GM12878 (cell line): Measurements from ENCODE around the gene STARD13. TPM values are rescaled to one million over a fixed set of nuclear protein-coding genes. Genes with fewer than 3 reads are reported as not detected.

ENCODE experiments used
- ATAC-seq: fragments of 200-7000 bp; cut with Tn5 transposase; 3 replicates; pipeline ENCODE4 v1.9.1; 2020; ENCODE audit warnings: mild to moderate bottlenecking, moderate library complexity
- BruUV-seq: library from RNA; stranded (reverse); fragments of 400-500 nt; replicated peaks from 2 replicates; lab custom pipeline; 2021; lab: Mats Ljungman, UMichigan
- CTCF ChIA-PET: fragments of 300-600 bp; sonication (Branson Sonifier 250); formaldehyde crosslinking; extraction: SDS; loops from one replicate; lab custom pipeline; 2021; ENCODE audit warnings: inconsistent platforms; lab: Yijun Ruan, JAX
- POLR2A ChIA-PET: fragments of 350-600 bp; formaldehyde crosslinking; extraction: SDS; loops from one replicate; lab custom pipeline; 2021; ENCODE audit warnings: inconsistent platforms; lab: Charles Lee
- RAD21 ChIA-PET: fragments of 300-600 bp; sonication (Branson Sonifier 250); formaldehyde crosslinking; loops from one replicate; lab custom pipeline; 2023; ENCODE audit warnings: antibody characterized with exemption; ENCODE audit not compliant: unreplicated experiment; lab: Charles Lee
- SMC1A ChIA-PET: fragments of 300-600 bp; sonication (Branson Sonifier 250); formaldehyde crosslinking; loops from one replicate; lab custom pipeline; 2023; ENCODE audit not compliant: unreplicated experiment, uncharacterized antibody; lab: Charles Lee
- DNase-seq: peaks from one replicate; pipeline ENCODE4 v3.0.0-alpha.2; 2011; ENCODE audit warnings: low read depth, low spot score
- FAIRE-seq: peaks from 3 replicates; lab custom pipeline; 2011; peaks lifted over from hg19 to GRCh38; lab: Jason Lieb, UNC
- H2AFZ ChIP-seq: 2 replicates; pipeline ENCODE4 v1.6.0; 2011; ENCODE audit warnings: low read depth, low read length, control low read depth; ENCODE audit not compliant: control insufficient read depth
- H3K27ac ChIP-seq: 2 replicates; pipeline ENCODE4 v1.5.1; 2011; ENCODE audit warnings: control low read depth; ENCODE audit not compliant: control insufficient read depth, insufficient read depth
- H3K27me3 ChIP-seq, 2 experiments: replicated peaks in 1 of 2; 2 replicates each; pipeline versions ENCODE4 v1.6.0 to v1.6.1; 2011; ENCODE audit warnings: low read length in 1 of 2; ENCODE audit not compliant: control insufficient read depth in 2 of 2, insufficient read depth in 2 of 2
- H3K36me3 ChIP-seq, 2 experiments: 2 replicates each; pipeline ENCODE4 v1.5.1; 2011; ENCODE audit warnings: low read length in 1 of 2; ENCODE audit not compliant: control insufficient read depth in 2 of 2, insufficient read depth in 2 of 2
- H3K4me1 ChIP-seq: 2 replicates; pipeline ENCODE4 v1.6.1; 2011; ENCODE audit warnings: mild to moderate bottlenecking, low read length, moderate library complexity, mixed read lengths; ENCODE audit not compliant: control insufficient read depth, insufficient read depth
- H3K4me2 ChIP-seq: 2 replicates; pipeline ENCODE4 v1.6.0; 2011; ENCODE audit warnings: control low read depth; ENCODE audit not compliant: control insufficient read depth, insufficient read depth
- H3K4me3 ChIP-seq: fragments of 200-600 bp; sonication (generic); 2 replicates; pipeline ENCODE4 v1.5.1; 2016
- H3K79me2 ChIP-seq: 2 replicates; pipeline ENCODE4 v1.6.0; 2011; ENCODE audit warnings: low read length; ENCODE audit not compliant: control insufficient read depth, insufficient read depth
- H3K9ac ChIP-seq: 2 replicates; pipeline ENCODE4 v1.8.0; 2011; ENCODE audit warnings: low read length, control low read depth, mixed read lengths; ENCODE audit not compliant: control insufficient read depth, insufficient read depth
- H3K9me3 ChIP-seq: replicated peaks from 3 replicates; pipeline ENCODE4 v1.5.1; 2011; ENCODE audit warnings: mild to moderate bottlenecking, low read length; ENCODE audit not compliant: control insufficient read depth, insufficient read depth
- H4K20me1 ChIP-seq: 2 replicates; pipeline ENCODE4 v1.6.0; 2011; ENCODE audit not compliant: control insufficient read depth, insufficient read depth
- ATF7 ChIP-seq: fragments of 450-650 bp; IDR thresholded peaks from 2 replicates; pipeline ENCODE4 v1.6.1; 2016; ENCODE audit warnings: low read depth, mild to moderate bottlenecking
- CHD2 ChIP-seq: IDR thresholded peaks from 2 replicates; pipeline ENCODE4 v1.6.1; 2011; ENCODE audit warnings: low read depth, low read length, improper control_type of control experiment, borderline replicate concordance
- CHD4 ChIP-seq: fragments of 200-600 bp; sonication (generic); IDR thresholded peaks from 2 replicates; pipeline ENCODE4 v1.6.1; 2016; ENCODE audit warnings: mild to moderate bottlenecking
- E2F8 ChIP-seq: fragments of 450-650 bp; IDR thresholded peaks from 2 replicates; pipeline ENCODE4 v1.6.1; 2018; ENCODE audit warnings: mild to moderate bottlenecking, low read depth, moderate library complexity; ENCODE audit not compliant: partially characterized antibody
- ELK1 ChIP-seq: IDR thresholded peaks from 2 replicates; pipeline ENCODE4 v1.6.1; 2012; ENCODE audit warnings: low read depth, low read length, improper control_type of control experiment
- FOS ChIP-seq: IDR thresholded peaks from 3 replicates; pipeline ENCODE4 v1.6.1; 2011; ENCODE audit warnings: borderline replicate concordance; ENCODE audit not compliant: insufficient read length; ENCODE audit errors: extremely low read depth
- IRF4 ChIP-seq: IDR thresholded peaks from 2 replicates; pipeline ENCODE4 v1.6.1; 2011; ENCODE audit warnings: low read depth, low read length
- KAT2A ChIP-seq: conservative IDR thresholded peaks from 2 replicates; pipeline ENCODE4 v1.6.1; 2011; ENCODE audit warnings: low read depth, low read length; ENCODE audit not compliant: control insufficient read depth
- MEF2A ChIP-seq: IDR thresholded peaks from 2 replicates; pipeline ENCODE4 v1.6.1; 2011; ENCODE audit warnings: low read depth, mild to moderate bottlenecking, low read length, moderate library complexity; ENCODE audit not compliant: insufficient read depth
- PKNOX1 ChIP-seq: fragments of 450-650 bp; IDR thresholded peaks from 2 replicates; pipeline ENCODE4 v1.6.1; 2016; ENCODE audit warnings: mild to moderate bottlenecking
- RAD51 ChIP-seq: fragments of 450-650 bp; IDR thresholded peaks from 2 replicates; pipeline ENCODE4 v1.6.1; 2016; ENCODE audit warnings: moderate library complexity, mild to moderate bottlenecking, inconsistent platforms
- USF2 ChIP-seq: IDR thresholded peaks from 2 replicates; pipeline ENCODE4 v1.6.1; 2011; ENCODE audit warnings: low read depth, low read length, improper control_type of control experiment, borderline replicate concordance
- ZBTB40 ChIP-seq: fragments of 450-650 bp; IDR thresholded peaks from 2 replicates; pipeline ENCODE4 v1.6.1; 2016; ENCODE audit warnings: mild to moderate bottlenecking, moderate library complexity, borderline replicate concordance
- ZNF24 ChIP-seq: fragments of 450-650 bp; IDR thresholded peaks from 2 replicates; pipeline ENCODE4 v1.6.1; 2017; ENCODE audit warnings: antibody characterized with exemption, mild to moderate bottlenecking
- ZZZ3 ChIP-seq: IDR thresholded peaks from 2 replicates; pipeline ENCODE4 v1.6.1; 2011; ENCODE audit warnings: low read depth; ENCODE audit not compliant: control insufficient read depth, insufficient read length
- WGBS: methylation state at CpG from one replicate; pipeline ENCODE4 v1.1.6; 2016; ENCODE audit warnings: low lambda C conversion rate; ENCODE audit not compliant: insufficient replicate concordance, insufficient coverage; ENCODE audit errors: missing lambda C conversion rate; 5-methylcytosine and 5-hydroxymethylcytosine counted together
- in situ Hi-C: fragments of 300-500 bp; cut with MboI; formaldehyde crosslinking; loops from 9 replicates; pipeline ENCODE4 v1.14.3; 2018; ENCODE audit warnings: mixed read lengths
- intact Hi-C: fragments of 100-400 bp; cut with micrococcal nuclease; formaldehyde crosslinking; loops from one replicate; pipeline ENCODE4 v1.14.2; 2022; ENCODE audit not compliant: unreplicated experiment
- polyA plus RNA-seq, 11 experiments: library from polyadenylated mRNA; depleted of rRNA in 4 of 11; unstranded in 6 of 11; stranded (reverse) in 5 of 11; fragments of >200 nt; fragmentation: Nextera tagmentation in 4 of 11; fragmentation: Illumina TruSeq in 1 of 11; extraction: Ambion mirVana in 4 of 11; extraction: Trizol in 1 of 11; gene quantifications; 1 replicate in 1 of 11; 2 replicates in 10 of 11; pipeline versions ENCODE4 v1.2.1 to v1.2.3, GENCODE V29; 2011 to 2016; ENCODE audit warnings: inconsistent platforms in 2 of 11, missing spikeins in 2 of 11, low read depth in 1 of 11
- total RNA-seq, 4 experiments: library from RNA; depleted of rRNA in 3 of 4; stranded (reverse); fragments of >200 nt in 3 of 4; fragmentation: Illumina TruSeq in 1 of 4; extraction: Trizol in 1 of 4; gene quantifications; 2 replicates each; pipeline versions ENCODE4 v1.2.1 to v1.2.3, GENCODE V29; 2013 to 2021

STARD13 gene
- total and polyA plus RNA-seq, 10 of the 15 experiments (the other 5 are each of a cell fraction or from before 2014, with no cell fraction given): 4.0 to 41.6 (median 10.1) TPM

GRCh38 chr13:33081666-33082065, 203.9 kb downstream of the STARD13 start:
- TF ChIP-seq ATF7: no peak
- no peak for TF ChIP-seq CHD2
- no peak for TF ChIP-seq E2F8
- no peak for TF ChIP-seq USF2
- TF ChIP-seq CHD4: no peak
- no peak for TF ChIP-seq MEF2A
- no peak for TF ChIP-seq ZBTB40
- no peak for TF ChIP-seq PKNOX1
- TF ChIP-seq KAT2A: no peak
- TF ChIP-seq FOS: no peak
- TF ChIP-seq ELK1: no peak
- no peak for TF ChIP-seq ZZZ3
- TF ChIP-seq IRF4: no peak
- no peak for TF ChIP-seq RAD51
- TF ChIP-seq ZNF24: no peak
- H4K20me1 ChIP-seq: no peaks in the 10 kb centered on the region
- H3K9me3 ChIP-seq: no peaks in the 10 kb centered on the region
- H3K4me2 ChIP-seq: no peak overlapping the region
- no TSS peak for BruUV-seq
- ChIA-PET CTCF (interaction anchor here (2.3 kb wide), 1 partner anchor 25 kb away, joined by 5 read pairs; no protein-coding TSS in a partner anchor), SMC1A (interaction anchor here (0.9 to 1.3 kb wide), 3 partner anchors 10 to 108 kb away, joined by 3 to 4 read pairs (median 3); no protein-coding TSS in a partner anchor), POLR2A (no interaction called here), RAD21 (no interaction called here)
- intact Hi-C loops (no loop called here), in situ Hi-C loops (no loop called here)
- no peak overlapping the region for H3K27ac ChIP-seq
- no peak overlapping the region for H2AFZ ChIP-seq
- no peak for DNase-seq
- no peak for FAIRE-seq
- no peak overlapping the region for H3K4me3 ChIP-seq
- WGBS: 6% methylated on average over 1 of the region's 1 CpG
- H3K9ac ChIP-seq: no peak overlapping the region
- H3K36me3 ChIP-seq: no peaks in the 10 kb centered on the region
- H3K27me3 ChIP-seq: no peaks in the 10 kb centered on the region
- ATAC-seq: no peak
- no peaks in the 10 kb centered on the region for H3K79me2 ChIP-seq
- peaks cover 5% of the 10 kb centered on the region for H3K4me1 ChIP-seq
